ENCODE measurements around the gene DTX3.

DTX3 gene

GRCh38 chr12:57592551-57593165 lies 12.0 kb upstream of the DTX3 start:
- ATAC-seq, result no peak
- TF ChIP-seq ZFP30 (CRISPR knock-in tag; IDR thresholded peaks at IDR 0.05), result no peak
- TF ChIP-seq ZNF8 (CRISPR knock-in tag; IDR thresholded peaks at IDR 0.05), result no peak
- no peak for TF ChIP-seq ISL1 (CRISPR knock-in tag; IDR thresholded peaks at IDR 0.05)
- TF ChIP-seq PPARA (CRISPR knock-in tag; IDR thresholded peaks at IDR 0.05; ENCODE audit: borderline replicate concordance), result no peak
- no peak for TF ChIP-seq TSHZ2 (CRISPR knock-in tag; IDR thresholded peaks at IDR 0.05)
- no peak for TF ChIP-seq CSDC2 (CRISPR knock-in tag; IDR thresholded peaks at IDR 0.05)
- no peak for TF ChIP-seq ESRRG (CRISPR knock-in tag; IDR thresholded peaks at IDR 0.05)
- TF ChIP-seq ZNF565 (CRISPR knock-in tag; conservative IDR thresholded peaks at IDR 0.05; ENCODE audit: low read depth), result no peak
- TF ChIP-seq TCF4 (CRISPR knock-in tag; IDR thresholded peaks at IDR 0.05; ENCODE audit: borderline replicate concordance), result no peak

GRCh38 chr12:57593187-57593586 lies 11.4 kb upstream of the DTX3 start:
- TF ChIP-seq TOX (CRISPR knock-in tag; IDR thresholded peaks at IDR 0.05; ENCODE audit: borderline replicate concordance) (no peak), CREB5 (CRISPR knock-in tag; IDR thresholded peaks at IDR 0.05; ENCODE audit: low read depth) (no peak), RARB (CRISPR knock-in tag; IDR thresholded peaks at IDR 0.05) (no peak), PATZ1 (CRISPR knock-in tag; IDR thresholded peaks at IDR 0.05; ENCODE audit: borderline replicate concordance) (no peak), ESRRG (CRISPR knock-in tag; IDR thresholded peaks at IDR 0.05) (no peak), ZFP30 (CRISPR knock-in tag; IDR thresholded peaks at IDR 0.05) (no peak), TCF4 (CRISPR knock-in tag; IDR thresholded peaks at IDR 0.05; ENCODE audit: borderline replicate concordance) (no peak), ARNTL (CRISPR knock-in tag; IDR thresholded peaks at IDR 0.05; ENCODE audit: borderline replicate concordance, low read depth) (no peak), POU6F1 (CRISPR knock-in tag; IDR thresholded peaks at IDR 0.05; ENCODE audit: borderline replicate concordance, low read depth) (no peak), ISL1 (CRISPR knock-in tag; IDR thresholded peaks at IDR 0.05) (no peak), OSR1 (CRISPR knock-in tag; IDR thresholded peaks at IDR 0.05) (no peak), CSDC2 (CRISPR knock-in tag; IDR thresholded peaks at IDR 0.05) (no peak), CSRNP3 (CRISPR knock-in tag; IDR thresholded peaks at IDR 0.05) (no peak)
- ATAC-seq, result no peak

- ATAC-seq, result no peak
- TF ChIP-seq CREB5 (CRISPR knock-in tag; IDR thresholded peaks at IDR 0.05; ENCODE audit: low read depth) (no peak), ZNF8 (CRISPR knock-in tag; IDR thresholded peaks at IDR 0.05) (no peak), ZNF565 (CRISPR knock-in tag; conservative IDR thresholded peaks at IDR 0.05; ENCODE audit: low read depth) (no peak), ZNF70 (CRISPR knock-in tag; IDR thresholded peaks at IDR 0.05) (no peak), TCF4 (CRISPR knock-in tag; IDR thresholded peaks at IDR 0.05; ENCODE audit: borderline replicate concordance) (no peak), TOX (CRISPR knock-in tag; IDR thresholded peaks at IDR 0.05; ENCODE audit: borderline replicate concordance) (no peak), SNAI2 (CRISPR knock-in tag; IDR thresholded peaks at IDR 0.05) (no peak), POU6F1 (CRISPR knock-in tag; IDR thresholded peaks at IDR 0.05; ENCODE audit: borderline replicate concordance, low read depth) (no peak), BACH2 (CRISPR knock-in tag; IDR thresholded peaks at IDR 0.05; ENCODE audit: borderline replicate concordance) (no peak), ZC3H10 (CRISPR knock-in tag; IDR thresholded peaks at IDR 0.05) (no peak), ESRRG (CRISPR knock-in tag; IDR thresholded peaks at IDR 0.05) (no peak), ARNTL (CRISPR knock-in tag; IDR thresholded peaks at IDR 0.05; ENCODE audit: borderline replicate concordance, low read depth) (no peak), RARB (CRISPR knock-in tag; IDR thresholded peaks at IDR 0.05) (no peak), ZFP30 (CRISPR knock-in tag; IDR thresholded peaks at IDR 0.05) (no peak), PPARA (CRISPR knock-in tag; IDR thresholded peaks at IDR 0.05; ENCODE audit: borderline replicate concordance) (no peak)
Measured at GRCh38 chr12:57600395-57600794, 4.2 kb upstream of the DTX3 start.

Data from SK-N-SH treated with all-trans-retinoic acid at 6 μM for 48 hours (cell line).